Effector CD4-positive, alpha-beta T cell (primary cell): Measurements from ENCODE around the gene PSMB9.

Experiments used
- DNase-seq: peaks from one replicate; pipeline ENCODE4 v3.0.0-alpha.2; 2020

Gene PSMB9

DNA sequence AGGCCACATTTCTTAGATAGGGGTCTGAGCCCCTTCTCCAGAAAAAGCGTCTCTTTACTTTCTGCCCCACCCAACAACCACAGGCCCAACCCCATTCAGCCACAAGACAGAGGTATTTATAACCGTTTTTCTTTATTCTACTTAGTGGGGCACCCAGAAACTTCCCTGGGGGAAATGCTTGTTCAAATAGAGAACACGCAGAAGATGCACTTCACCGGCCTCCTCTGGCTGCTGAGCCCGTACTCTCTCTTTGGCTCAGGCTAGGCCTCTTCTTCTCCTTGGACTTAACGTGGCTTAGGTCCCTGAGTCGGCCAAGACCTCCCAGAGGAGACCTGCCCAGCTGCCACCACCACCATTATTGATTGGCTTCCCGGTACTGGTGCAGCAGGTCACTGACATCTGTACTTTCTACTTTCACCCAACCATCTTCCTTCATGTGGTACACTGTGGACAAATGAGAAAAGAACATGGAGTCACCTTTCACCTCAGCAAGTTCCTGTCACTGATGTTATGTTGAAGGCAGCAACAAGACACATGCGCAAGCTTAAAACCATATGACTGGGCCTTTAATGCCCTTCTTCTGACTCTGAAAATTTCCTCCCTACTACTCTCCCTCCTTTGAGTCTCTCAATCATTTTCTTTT lies 13.3 kb upstream of the PSMB9 start:
- no peak for DNase-seq

DNA sequence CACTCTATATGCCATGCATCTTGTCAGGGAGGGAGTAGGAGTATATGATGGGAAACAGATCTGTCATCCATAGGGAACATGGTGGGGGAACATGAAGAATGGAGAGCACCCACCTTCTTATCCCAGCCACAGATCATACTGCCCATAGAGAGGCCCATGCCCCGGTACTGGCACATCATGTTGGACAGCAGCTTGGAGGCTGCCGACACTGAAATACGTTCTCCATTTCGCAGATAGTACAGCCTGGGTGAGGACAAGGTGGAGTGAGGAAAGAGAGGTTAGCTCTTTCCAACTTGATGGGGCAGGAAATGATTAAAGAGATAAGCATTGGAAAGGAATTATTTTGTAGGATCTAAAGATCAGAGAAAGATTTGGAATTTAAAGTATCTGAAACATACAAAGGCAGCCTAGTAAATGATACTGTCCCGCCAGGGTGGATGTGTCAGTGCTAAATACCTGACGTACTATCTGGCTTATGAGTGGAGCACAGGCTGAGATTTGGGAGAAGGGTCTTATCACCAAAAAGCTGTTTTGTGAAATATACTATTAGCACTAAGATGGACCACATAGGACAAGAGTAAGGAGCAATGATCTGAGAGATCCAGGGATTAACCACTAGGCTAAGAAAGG lies 11.9 kb upstream of the PSMB9 start:
- DNase-seq, result no peak

DNA sequence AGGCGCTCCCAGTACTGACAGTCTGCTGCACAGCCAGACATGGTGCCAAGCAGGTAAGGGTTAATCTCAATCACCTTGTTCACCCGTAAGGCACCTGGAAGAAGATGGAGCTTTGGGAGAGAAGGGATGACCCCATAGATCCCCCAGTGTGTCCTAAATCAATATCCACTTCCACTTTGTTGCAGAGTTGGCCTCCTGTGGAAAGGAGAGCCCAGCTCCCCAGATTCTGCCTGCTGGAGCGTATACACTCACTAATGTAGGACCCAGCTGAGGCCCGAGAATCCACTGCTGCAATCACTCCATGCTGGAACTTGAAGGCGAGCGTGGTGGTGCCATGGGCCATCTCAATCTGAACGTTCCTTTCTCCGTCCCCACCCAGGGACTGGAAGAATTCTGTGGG lies 11.3 kb upstream of the PSMB9 start:
- no peak for DNase-seq

DNA sequence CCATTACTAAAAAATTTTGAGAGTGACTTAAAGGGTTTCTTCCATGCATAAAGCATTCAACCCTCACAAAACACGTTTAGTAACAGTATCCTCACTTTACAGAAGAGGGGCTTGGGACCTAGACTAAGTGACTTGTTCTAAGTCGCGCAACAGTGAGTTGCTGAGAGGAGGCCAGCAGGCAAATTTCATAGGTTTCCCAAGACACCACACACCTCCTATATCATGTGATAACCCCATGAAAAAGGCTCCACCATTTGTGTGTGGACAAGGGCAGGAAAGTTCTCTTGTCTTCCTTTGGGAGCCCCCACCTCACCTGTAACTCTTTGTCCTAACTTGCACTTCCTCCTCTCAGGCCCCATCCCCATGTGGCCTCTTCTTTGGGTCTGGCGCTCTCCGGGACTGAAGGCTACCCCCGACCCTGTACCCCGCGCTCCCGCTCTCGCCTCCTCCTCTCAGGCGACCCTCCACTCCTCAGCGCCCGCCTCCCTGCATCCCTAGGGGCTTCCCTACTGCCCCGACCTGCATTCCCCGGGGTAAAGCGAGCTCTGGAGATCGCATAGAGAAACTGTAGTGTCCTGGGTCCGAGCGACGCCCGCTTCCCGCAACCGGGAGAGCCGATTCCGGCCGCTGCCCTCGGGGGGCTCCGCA lies 10.5 kb upstream of the PSMB9 start:
- DNase-seq, result no peak

DNA sequence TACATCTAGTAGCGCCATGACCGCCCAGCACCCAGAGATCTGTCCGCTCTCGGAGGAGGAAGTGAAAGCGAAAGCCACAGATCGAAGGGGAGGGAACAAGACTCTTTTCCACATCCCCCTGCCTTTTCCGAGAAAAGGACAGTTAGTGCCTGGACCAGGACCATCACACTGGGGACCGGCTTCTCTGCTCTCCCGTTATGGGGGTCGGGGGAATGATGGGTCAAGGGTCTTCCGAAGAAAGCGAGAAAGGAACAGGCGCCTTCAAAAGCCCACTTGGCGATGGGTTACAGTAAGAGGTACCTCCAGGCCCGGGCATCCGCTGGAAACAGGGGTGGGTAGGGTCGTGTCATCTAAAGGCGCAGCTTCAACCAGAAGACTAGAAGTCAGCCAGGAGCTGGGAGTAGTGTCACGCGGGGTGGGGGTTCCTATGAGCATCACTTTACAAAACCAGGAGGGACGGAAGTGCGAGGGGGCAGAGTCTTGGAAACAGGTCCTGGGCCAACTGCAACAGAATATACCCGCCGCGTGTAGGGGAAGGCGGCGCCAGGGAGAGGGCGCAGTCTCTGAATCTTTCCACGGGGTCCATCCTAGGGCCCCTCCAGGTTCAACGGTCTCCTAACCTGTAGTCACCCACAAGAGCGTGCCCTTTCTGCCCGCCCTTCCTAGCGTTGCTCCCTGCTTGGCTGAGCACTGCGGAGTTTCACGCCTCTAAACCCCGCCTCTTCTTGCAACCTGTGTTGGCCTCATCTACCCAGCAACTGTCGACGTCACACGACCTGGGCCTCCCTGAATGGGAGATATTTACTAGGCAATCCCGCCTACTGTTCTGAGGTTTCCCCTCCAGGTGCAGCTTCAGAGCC lies 9.8 kb upstream of the PSMB9 start, which contains the start of gene PSMB8:
Gene PSMB8, minus strand, starts transcription at position 69 of the 860 bp plus-strand sequence. Its CDS starts 51 bp downstream, at position 18.
- DNase-seq, result peak; percentile 98

DNA sequence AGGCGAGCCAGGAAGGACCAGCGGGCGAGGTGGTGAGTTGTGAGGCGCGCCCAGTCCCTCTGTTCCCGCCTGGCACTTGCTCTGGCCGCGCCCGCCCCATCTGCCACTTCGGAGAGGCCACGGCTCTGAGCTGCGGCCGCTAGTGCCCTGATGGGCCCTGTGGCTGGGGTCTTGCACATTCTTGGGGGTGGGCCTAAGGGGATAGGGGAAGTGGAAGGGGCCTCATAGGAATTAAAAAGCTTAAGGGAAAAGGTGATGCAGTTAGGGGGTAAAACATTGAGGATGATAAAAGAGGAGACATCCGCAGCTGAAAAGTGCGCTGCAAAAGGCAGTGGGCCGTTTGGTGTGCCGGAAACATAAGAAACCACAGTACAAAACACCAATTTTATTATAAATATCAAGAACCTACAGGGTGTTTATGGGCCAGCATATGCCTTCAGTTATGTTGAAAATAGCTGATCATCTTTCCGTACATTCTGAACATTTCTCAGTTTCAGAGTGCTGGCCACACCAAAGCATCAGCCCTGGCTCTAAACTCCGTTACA lies 9.1 kb upstream of the PSMB9 start:
- no peak for DNase-seq

DNA sequence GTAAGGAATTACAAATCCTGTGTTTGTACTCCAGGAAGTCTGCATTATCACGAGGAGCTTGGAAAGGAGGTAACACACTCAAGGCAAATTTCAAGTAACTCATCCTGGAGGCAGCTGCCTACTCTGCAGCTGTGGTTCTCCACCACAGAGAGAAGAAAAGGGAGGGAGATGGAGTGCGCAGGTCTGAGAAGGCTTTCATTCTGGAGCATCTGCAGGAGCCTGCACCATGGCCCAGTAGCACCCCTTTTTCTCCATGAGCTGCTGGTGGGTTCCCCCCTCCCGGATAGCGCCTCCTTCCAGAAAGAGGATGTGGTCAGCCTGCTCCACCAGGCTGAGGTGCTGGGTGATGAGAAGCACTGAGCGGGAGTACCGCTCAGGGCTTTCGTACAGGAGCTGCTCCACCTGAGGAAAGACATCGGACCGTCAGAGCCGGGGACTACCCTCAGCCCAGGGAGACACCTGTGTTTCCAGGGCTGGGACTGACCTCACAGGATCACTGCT lies 8.6 kb upstream of the PSMB9 start:
- no peak for DNase-seq

DNA sequence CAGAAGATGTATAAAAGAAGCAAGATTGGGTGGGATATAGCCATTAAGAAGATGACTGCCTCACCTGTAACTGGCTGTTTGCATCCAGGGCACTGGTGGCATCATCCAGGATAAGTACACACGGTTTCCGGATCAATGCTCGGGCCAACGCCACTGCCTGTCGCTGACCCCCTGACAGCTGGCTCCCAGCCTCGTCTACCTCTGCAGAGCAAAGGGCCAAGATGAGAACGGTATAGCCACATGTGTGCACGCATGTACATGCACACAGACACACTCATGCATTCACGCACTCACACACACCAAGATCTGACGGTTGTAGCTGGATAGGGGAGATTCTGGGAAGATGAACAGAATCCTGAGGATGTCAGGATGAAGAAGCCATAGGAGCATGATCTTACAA lies 7.0 kb upstream of the PSMB9 start:
- no peak for DNase-seq

DNA sequence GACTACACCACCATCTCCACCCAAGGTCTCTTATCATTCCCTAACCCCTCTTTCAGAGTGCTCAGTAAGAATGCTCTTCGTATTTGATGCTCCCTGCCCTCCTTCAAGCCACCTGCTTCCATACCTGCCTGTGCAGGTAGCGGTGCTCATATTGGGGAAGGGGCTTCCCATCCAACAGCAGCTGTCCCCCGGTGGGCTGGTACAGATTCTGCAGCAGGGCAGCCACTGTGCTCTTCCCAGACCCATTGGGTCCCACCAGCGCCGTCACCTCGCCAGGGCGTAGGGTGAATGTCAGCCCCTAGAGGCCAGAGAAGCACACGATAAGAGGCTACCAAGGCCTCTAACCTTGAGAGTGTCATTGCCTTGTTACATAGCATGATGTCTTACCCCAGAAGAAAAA lies 6.2 kb upstream of the PSMB9 start:
- DNase-seq, result no peak

DNA sequence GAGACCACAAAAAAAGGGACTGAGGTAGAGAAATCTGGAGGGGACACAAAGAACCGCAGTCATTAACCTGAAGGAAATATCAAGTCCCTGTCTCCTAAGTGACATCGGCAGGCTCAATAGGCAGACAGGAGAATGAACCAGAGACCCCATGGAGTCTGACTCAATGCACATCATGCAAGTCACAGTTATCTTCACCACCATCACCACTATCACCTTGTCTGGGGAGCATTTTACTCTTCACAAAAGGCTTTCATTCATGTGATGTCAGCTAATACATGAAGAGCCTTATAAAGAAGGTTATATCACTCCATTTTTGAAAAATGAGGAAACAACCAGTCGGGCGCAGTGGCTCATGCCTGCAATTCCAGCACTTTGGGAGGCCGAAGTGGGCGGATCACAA lies 4.9 kb upstream of the PSMB9 start:
- DNase-seq, result no peak

DNA sequence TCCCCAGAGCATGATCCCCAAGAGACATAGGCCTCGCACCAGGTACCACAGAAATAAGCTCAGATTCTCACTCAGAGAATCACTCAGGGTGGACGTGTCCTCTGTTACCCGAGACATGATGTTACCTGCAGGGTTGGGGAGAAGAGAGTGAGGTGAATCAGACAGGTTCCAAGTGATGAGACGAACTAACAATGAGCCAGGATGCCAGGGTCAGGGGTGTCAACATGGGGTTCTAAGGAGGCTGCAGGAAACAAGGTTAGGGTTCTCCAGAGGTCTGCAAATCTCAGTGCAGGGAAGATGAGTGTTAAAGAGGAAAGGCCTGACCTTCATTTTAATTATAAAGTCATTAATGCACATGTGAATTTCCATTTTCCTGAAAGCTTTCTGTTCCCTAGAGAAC lies 3.0 kb upstream of the PSMB9 start:
- no peak for DNase-seq

DNA sequence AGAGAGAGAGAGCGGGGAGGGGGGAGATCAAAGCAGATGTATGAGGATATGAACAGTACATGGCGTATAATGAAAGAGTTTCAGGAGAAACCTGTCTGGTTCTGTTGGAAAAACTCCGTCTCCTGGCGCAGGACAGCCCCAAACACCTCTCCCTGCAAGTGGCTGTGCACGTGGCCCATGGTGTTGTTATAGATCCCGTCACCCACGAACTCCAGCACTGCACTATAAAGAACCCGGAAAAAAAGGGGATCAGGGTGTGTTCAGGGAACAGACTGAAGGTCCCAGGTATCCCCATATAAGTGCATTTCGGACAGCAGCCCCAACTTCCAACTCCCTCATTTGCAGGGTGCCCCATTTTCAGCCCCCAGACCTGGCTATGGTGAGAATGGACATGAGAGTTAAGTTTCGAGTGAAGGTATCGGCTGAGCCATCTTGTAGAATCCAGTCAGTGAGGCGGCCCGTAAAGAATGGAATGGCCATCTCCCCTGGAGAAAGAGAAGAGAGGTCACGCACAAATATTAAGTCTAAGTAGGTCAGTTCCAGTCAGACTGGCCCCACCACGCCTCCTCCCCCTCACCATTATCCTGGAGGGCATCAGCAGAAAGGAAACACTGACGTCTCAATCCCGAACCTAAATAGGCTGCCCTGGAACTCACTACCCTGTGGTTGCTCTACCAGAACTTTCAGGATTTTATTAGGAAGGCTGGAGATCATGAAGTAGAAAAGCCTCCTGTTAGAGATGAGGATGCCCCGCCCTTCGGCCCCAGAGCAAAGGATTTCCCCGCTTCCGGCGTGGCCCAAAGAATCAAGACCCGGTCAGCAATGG lies 1.8 kb upstream of the PSMB9 start:
- DNase-seq, result no peak

DNA sequence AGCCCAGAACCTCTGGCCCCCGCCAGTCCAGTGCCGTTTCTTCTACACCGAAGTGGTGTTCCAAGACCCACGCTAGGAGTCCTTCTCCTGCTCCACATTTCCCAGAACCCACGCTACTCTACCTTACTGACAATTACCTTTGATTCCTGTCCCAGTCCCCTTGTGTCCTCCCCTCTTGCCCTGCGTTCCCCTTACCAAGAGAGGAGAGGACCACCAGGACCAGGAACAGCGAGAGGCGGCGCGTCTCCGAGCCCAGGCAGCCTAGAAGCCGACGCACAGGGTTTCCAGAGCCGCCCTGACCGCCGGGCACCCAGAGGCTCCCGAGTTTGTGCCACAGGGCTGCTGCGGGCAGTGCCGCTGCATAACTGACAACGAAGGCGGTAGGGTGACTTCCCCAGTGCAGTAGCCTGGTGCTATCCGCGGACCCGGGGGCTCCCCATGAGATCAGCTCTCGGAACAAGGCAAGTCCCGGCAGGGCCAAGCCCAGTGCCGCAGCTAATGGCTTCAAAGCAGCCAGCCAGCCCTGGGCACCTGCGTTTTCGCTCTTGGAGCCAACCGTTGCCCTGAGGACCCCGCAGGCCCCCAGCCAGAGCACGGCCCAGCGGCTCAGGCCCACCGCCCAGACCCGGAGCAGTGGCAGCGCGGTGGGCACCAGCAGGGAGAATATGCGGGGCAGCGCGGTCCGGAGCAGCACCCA lies 1.0 kb upstream of the PSMB9 start:
- peak; percentile 57 for DNase-seq

DNA sequence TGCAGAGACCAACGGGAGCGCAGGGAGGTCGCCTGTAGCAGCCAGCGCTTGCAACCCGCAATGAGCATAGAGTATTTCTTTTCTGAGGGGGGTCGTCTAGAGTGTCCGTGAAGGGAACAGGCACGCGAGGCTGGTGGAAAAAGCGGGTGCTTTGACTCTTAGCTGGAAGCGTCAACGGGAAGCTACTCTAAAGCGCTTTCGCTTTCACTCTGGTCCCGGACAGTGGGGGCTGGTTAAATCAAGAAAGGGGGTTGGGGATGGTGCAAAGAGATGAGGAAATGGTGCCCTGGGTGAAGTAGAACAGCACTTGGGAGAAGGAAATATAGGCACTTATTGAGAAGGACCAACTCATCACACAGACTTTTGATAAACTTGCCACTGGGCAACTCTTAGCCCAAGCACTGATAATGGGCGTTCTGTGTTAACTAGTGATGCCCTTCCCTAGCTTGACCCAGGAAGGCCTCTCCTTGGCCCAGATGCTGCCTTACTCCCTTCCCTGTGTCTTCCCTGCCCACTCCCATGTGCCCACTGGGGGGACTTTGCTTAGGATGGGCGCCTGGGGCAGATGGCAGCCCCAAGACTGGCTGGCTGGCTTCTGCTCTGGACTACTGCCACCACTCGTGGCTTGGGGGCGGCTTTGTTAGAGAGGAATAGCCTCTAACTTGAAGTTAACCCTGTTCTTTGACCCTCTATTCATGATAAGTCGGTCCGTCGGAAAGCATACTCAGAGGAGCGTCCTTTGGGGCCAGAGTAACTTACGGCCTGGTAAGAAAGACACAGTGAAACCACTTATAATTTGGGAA lies 585 bp downstream of the PSMB9 start:
- peak; percentile 42 for DNase-seq

DNA sequence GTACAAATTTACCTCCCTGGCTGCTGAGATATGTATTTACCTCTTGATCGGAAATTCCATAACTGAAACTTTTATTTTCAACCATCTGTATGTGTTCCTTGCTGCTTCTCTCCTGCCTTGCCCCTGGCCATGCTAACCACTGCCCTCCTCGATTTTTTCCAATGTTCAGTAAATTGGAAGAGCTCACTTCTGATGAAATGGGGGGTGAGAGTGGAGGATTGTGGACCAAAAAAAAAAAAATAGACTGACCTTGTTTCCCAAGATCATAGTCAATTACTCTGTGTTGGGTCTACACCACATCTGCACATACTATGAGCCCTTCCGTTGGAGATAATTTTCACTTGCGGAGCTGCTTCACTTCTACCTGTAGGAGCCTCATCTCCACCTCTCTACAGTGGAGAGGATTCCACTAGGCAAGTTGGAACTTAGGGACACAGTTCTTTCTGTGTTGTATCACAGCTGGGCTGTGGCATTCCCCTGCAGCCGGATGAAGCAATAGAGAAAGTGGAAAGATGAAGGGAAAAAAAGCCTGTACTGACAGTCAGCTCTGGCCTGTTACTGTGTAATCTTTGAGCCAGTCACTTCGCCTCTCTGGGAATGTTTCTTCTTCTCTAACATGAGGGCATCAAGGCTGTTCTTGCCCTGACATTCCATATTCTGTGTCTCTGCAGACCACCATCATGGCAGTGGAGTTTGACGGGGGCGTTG lies 1.6 kb downstream of the PSMB9 start:
- DNase-seq, result no peak

DNA sequence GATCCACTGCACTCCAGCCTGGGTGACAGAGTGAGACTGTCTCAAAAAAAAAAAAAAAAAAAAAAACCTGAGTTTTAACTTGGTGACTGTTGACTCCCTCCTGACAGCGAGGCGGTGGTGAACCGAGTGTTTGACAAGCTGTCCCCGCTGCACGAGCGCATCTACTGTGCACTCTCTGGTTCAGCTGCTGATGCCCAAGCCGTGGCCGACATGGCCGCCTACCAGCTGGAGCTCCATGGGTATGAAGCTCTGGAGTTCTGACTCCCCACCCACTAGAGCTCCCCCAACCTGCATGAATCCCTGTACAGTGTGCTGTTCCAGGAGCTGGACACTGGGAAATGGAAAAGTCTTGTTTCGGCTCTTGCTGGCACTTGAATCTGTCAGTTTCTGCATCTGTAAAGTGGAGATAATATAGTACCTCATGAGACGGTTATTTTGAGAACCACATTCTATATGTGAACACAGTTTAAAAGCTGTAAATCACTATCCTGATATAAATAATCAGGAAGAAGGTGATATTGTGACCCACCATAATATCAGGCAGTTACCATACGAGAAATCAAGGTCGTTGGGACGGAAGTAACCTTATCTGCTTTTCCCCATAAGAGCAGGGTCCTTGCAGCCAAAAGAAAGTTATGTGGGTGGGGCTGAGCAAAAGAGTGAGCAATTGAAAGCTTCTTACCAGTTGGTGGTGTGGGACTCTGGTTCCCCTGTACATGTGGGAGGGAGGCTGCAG lies 3.3 kb downstream of the PSMB9 start:
- DNase-seq, result no peak

DNA sequence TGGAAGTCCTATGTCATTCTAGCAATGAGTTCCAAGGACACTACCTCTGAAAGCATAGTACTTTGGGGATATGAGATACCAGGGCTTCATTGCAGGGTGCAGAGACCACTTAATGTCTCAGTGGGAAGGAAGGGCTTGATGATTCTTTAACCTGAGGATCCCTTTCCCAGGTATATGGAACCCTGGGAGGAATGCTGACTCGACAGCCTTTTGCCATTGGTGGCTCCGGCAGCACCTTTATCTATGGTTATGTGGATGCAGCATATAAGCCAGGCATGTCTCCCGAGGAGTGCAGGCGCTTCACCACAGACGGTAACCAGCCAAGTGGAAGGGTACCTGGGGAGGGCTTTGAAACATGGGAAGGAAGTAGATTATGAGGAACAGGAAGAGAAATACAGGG lies 4.2 kb downstream of the PSMB9 start:
- no peak for DNase-seq

DNA sequence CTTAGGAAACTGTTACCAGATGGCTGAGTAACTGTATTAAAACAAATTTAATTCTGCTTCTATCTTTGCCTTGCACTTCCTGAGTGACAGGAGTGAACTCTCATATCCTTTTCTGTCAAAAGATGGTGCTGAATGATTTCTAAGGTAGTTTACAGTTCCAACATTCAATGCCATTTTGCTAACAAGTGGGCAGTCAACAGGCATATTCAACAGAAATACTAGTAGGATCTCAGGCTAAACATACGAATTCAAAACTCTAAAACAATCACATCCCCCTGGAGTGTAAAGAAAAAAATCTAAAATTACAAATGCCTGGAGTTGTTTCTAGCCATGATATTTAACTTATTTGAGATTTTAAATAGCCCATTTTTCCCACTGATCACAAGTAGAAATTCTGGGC lies 6.7 kb downstream of the PSMB9 start:
- DNase-seq, result no peak

DNA sequence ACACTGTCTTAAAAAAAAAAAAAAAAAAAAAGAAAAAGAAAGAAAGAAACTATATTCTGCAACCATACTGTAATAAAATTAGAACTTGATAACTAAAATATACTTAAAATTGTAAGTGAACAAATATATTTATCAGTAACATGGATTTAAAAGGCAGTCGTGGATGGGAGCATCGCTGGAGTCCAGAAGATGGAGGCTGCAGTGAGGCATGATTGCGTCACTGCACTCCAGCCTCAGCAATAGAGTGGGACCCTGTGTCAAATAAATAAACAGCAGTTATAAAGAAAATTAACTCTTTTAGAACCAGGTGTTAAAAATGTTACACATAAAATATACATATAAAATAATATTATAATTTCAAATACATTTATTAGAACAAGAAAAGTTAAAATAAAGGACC lies 8.7 kb downstream of the PSMB9 start:
- DNase-seq, result no peak
